ENCODE data around the gene MBP. TPM values are rescaled to one million over a fixed set of nuclear protein-coding genes. Genes with fewer than 3 reads are reported as not detected.

The MBP gene
- total RNA-seq, 1 donor from 2014 or later = 35.0 TPM

GRCh38 chr18:77007251-77007650 is 125.3 kb downstream of the MBP start:
- Histone ChIP-seq H3K9me3 (replicated peaks) (no peaks in the 10 kb centered on the region), H3K36me3 (no peaks in the 10 kb centered on the region), H3K27ac (replicated peaks) (peak overlapping the region; percentile 56), H3K4me1 (peaks cover 29% of the 10 kb centered on the region), H3K27me3 (ENCODE audit: low read depth) (no peaks in the 10 kb centered on the region), H3K4me3 (no peak overlapping the region)
- TF ChIP-seq CTCF (IDR thresholded peaks at IDR 0.05; ENCODE audit: borderline replicate concordance) = no peak
- intact Hi-C loops (cut with micrococcal nuclease) = no loop called here
- no peak for DNase-seq

GRCh38 chr18:77006305-77007175 is 126.0 kb downstream of the MBP start:
- Histone ChIP-seq H3K9me3 (replicated peaks) (no peaks in the 10 kb centered on the region), H3K4me1 (peaks cover 28% of the 10 kb centered on the region), H3K27me3 (ENCODE audit: low read depth) (no peaks in the 10 kb centered on the region), H3K36me3 (no peaks in the 10 kb centered on the region), H3K4me3 (no peak overlapping the region), H3K27ac (replicated peaks) (peak overlapping the region; percentile 56)
- DNase-seq = no peak
- intact Hi-C loops (cut with micrococcal nuclease) = no loop called here
- TF ChIP-seq CTCF (IDR thresholded peaks at IDR 0.05; ENCODE audit: borderline replicate concordance) = no peak

GRCh38 chr18:77005651-77006195 is 126.9 kb downstream of the MBP start:
- intact Hi-C loops (cut with micrococcal nuclease) = no loop called here
- Histone ChIP-seq H3K36me3 (no peaks in the 10 kb centered on the region), H3K27me3 (ENCODE audit: low read depth) (no peaks in the 10 kb centered on the region), H3K9me3 (replicated peaks) (no peaks in the 10 kb centered on the region), H3K4me1 (peaks cover 28% of the 10 kb centered on the region), H3K27ac (replicated peaks) (peak overlapping the region; percentile 56), H3K4me3 (no peak overlapping the region)
- DNase-seq = no peak
- TF ChIP-seq CTCF (IDR thresholded peaks at IDR 0.05; ENCODE audit: borderline replicate concordance) = no peak

- H3K27ac ChIP-seq (replicated peaks) = peak overlapping the region; percentile 38
- no peak overlapping the region for H3K4me3 ChIP-seq
- no peaks in the 10 kb centered on the region for H3K27me3 ChIP-seq (ENCODE audit: low read depth)
- TF ChIP-seq CTCF (IDR thresholded peaks at IDR 0.05; ENCODE audit: borderline replicate concordance) = no peak
- no peak for DNase-seq
- intact Hi-C loops (cut with micrococcal nuclease) = loop anchor here (5.0 kb wide), 2 partner anchors 53 to 208 kb away; no protein-coding TSS in a partner anchor
- no peaks in the 10 kb centered on the region for H3K9me3 ChIP-seq (replicated peaks)
- H3K36me3 ChIP-seq = no peaks in the 10 kb centered on the region
- H3K4me1 ChIP-seq = peaks cover 28% of the 10 kb centered on the region
These were observed 127.8 kb downstream of the MBP start for GRCh38 chr18:77004555-77005380.

GRCh38 chr18:77003316-77003715 is 129.3 kb downstream of the MBP start:
- Histone ChIP-seq H3K4me1 (peaks cover 14% of the 10 kb centered on the region), H3K9me3 (replicated peaks) (no peaks in the 10 kb centered on the region), H3K36me3 (no peaks in the 10 kb centered on the region), H3K27ac (replicated peaks) (no peak overlapping the region), H3K4me3 (no peak overlapping the region), H3K27me3 (ENCODE audit: low read depth) (no peaks in the 10 kb centered on the region)
- intact Hi-C loops (cut with micrococcal nuclease) = loop anchor here (5.0 kb wide), 2 partner anchors 54 to 209 kb away; no protein-coding TSS in a partner anchor
- TF ChIP-seq CTCF (IDR thresholded peaks at IDR 0.05; ENCODE audit: borderline replicate concordance) = no peak
- DNase-seq = no peak
